Fibroblast of lung (primary cell): Measurements from ENCODE around the gene NR6A1. TPM values are rescaled to one million over a fixed set of nuclear protein-coding genes. Genes with fewer than 3 reads are reported as not detected.

Source experiments
- DNase-seq, 2 donors: peaks; one replicate each; pipeline versions ENCODE4 v3.0.0 to v3.0.0-alpha.2; 2010; ENCODE audit warnings: low read depth in 2 of 2
- H2AFZ ChIP-seq: 2 replicates; pipeline ENCODE4 v1.5.1; 2012; ENCODE audit warnings: low read length, control low read depth, inconsistent platforms
- H3K27ac ChIP-seq: 2 replicates; pipeline ENCODE4 v1.5.1; 2011; ENCODE audit warnings: low read length, control low read depth; ENCODE audit not compliant: insufficient read depth
- H3K27me3 ChIP-seq: 2 replicates; pipeline ENCODE4 v1.5.1; 2011; ENCODE audit warnings: mild to moderate bottlenecking, low read length; ENCODE audit not compliant: control insufficient read depth, insufficient read depth
- H3K36me3 ChIP-seq: 2 replicates; pipeline ENCODE4 v1.5.1; 2011; ENCODE audit warnings: low read length; ENCODE audit not compliant: control insufficient read depth, insufficient read depth
- H3K4me1 ChIP-seq: 2 replicates; pipeline ENCODE4 v1.5.1; 2011; ENCODE audit warnings: low read length; ENCODE audit not compliant: control insufficient read depth, insufficient read depth; ENCODE audit errors: extremely low read depth
- H3K4me2 ChIP-seq: 2 replicates; pipeline ENCODE4 v1.5.1; 2011; ENCODE audit warnings: low read length, control low read depth; ENCODE audit not compliant: insufficient read depth; ENCODE audit errors: extremely low read depth
- H3K4me3 ChIP-seq, 4 experiments: fragments of 200-600 bp in 1 of 4; sonication (generic) in 1 of 4; replicated peaks in 1 of 4; 2 replicates each; pipeline ENCODE4 v1.5.1; 2011 to 2016; ENCODE audit warnings: low read length in 4 of 4, low read depth in 3 of 4, mild to moderate bottlenecking in 3 of 4, control low read depth in 2 of 4, inconsistent platforms in 1 of 4, mixed read lengths in 1 of 4; ENCODE audit not compliant: insufficient read depth in 1 of 4; ENCODE audit errors: control extremely low read depth in 1 of 4
- H3K79me2 ChIP-seq: 2 replicates; pipeline ENCODE4 v1.5.1; 2012; ENCODE audit warnings: mild to moderate bottlenecking, low read length, inconsistent platforms; ENCODE audit not compliant: control insufficient read depth, insufficient read depth
- H3K9ac ChIP-seq: 2 replicates; pipeline ENCODE4 v1.5.1; 2011; ENCODE audit warnings: mild to moderate bottlenecking, low read length, control low read depth; ENCODE audit not compliant: insufficient read depth
- H3K9me3 ChIP-seq: 2 replicates; pipeline ENCODE4 v1.5.1; 2012; ENCODE audit warnings: low read depth, low read length; ENCODE audit not compliant: control insufficient read depth, insufficient read depth
- H4K20me1 ChIP-seq: 2 replicates; pipeline ENCODE4 v1.5.1; 2011; ENCODE audit warnings: low read length; ENCODE audit not compliant: control insufficient read depth, insufficient read depth; ENCODE audit errors: extremely low read depth
- EZH2 ChIP-seq: IDR thresholded peaks from 2 replicates; pipeline ENCODE4 v1.5.1; 2012; ENCODE audit warnings: low read length, control low read depth, mild to moderate bottlenecking; ENCODE audit errors: missing control alignments
- polyA plus RNA-seq, 2 donors: library from polyadenylated mRNA; depleted of rRNA in 1 of 2; stranded (reverse) in 1 of 2; unstranded in 1 of 2; fragments of >200 nt; gene quantifications; 2 replicates each; pipeline ENCODE4 v1.2.1, GENCODE V29; 2011 to 2012; ENCODE audit warnings: missing spikeins in 1 of 2
- total RNA-seq: library from RNA; depleted of rRNA; stranded (reverse); fragments of >200 nt; gene quantifications from 2 replicates; pipeline ENCODE4 v1.2.1, GENCODE V29; 2014
- TF ChIP-seq, protein P1 (sequence below), 2 donors: IDR thresholded peaks in 1 of 2; conservative IDR thresholded peaks in 1 of 2; 1 replicate in 1 of 2; 2 replicates in 1 of 2; pipeline ENCODE4 v1.5.1; 2011 to 2012; ENCODE audit warnings: low read length in 2 of 2, control low read depth in 1 of 2, inconsistent platforms in 1 of 2, low read depth in 1 of 2, mild to moderate bottlenecking in 1 of 2

The NR6A1 gene
- total and polyA plus RNA-seq, 2 donors (not counting 1 experiment from before 2014, with no cell fraction given): 0.07 to 0.50 TPM

DNA sequence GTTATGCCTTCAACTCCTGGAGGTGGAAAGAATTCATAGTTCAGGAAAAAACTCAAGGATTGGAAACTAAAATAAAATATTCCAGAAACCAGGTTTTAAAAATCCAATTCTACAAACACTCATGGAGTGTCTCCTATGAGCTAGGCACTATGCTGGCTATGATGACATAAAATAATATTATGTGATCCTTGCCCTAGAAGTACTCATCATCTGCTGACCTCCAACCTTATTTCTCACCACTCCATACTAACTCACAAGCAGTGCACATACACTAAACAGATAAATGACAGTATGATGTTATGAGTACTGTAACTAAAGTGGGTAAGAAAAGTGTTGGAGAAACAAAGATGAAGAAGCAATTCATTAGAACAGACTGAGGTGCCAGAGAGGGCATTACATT is 170.7 kb downstream of the NR6A1 start:
- no peak overlapping the region for H3K9ac ChIP-seq
- no peak overlapping the region for H3K4me3 ChIP-seq
- no peaks in the 10 kb centered on the region for H3K36me3 ChIP-seq
- DNase-seq: no peak
- no peaks in the 10 kb centered on the region for H3K79me2 ChIP-seq
- no peaks in the 10 kb centered on the region for H3K4me1 ChIP-seq
- no peak overlapping the region for H2AFZ ChIP-seq
- H3K4me2 ChIP-seq: no peak overlapping the region
- TF ChIP-seq, protein P1, sequence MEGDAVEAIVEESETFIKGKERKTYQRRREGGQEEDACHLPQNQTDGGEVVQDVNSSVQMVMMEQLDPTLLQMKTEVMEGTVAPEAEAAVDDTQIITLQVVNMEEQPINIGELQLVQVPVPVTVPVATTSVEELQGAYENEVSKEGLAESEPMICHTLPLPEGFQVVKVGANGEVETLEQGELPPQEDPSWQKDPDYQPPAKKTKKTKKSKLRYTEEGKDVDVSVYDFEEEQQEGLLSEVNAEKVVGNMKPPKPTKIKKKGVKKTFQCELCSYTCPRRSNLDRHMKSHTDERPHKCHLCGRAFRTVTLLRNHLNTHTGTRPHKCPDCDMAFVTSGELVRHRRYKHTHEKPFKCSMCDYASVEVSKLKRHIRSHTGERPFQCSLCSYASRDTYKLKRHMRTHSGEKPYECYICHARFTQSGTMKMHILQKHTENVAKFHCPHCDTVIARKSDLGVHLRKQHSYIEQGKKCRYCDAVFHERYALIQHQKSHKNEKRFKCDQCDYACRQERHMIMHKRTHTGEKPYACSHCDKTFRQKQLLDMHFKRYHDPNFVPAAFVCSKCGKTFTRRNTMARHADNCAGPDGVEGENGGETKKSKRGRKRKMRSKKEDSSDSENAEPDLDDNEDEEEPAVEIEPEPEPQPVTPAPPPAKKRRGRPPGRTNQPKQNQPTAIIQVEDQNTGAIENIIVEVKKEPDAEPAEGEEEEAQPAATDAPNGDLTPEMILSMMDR (conservative IDR thresholded peaks at IDR 0.05 in 1 of 2, IDR thresholded peaks at IDR 0.05 in 1 of 2; ENCODE audit: low read depth in 1 of 2, low read length in 2 of 2): no peak
- no peak for TF ChIP-seq EZH2
- no peak overlapping the region for H3K27ac ChIP-seq
- peaks cover 4% of the 10 kb centered on the region for H3K27me3 ChIP-seq
- H4K20me1 ChIP-seq: no peaks in the 10 kb centered on the region
- H3K9me3 ChIP-seq: no peaks in the 10 kb centered on the region

DNA sequence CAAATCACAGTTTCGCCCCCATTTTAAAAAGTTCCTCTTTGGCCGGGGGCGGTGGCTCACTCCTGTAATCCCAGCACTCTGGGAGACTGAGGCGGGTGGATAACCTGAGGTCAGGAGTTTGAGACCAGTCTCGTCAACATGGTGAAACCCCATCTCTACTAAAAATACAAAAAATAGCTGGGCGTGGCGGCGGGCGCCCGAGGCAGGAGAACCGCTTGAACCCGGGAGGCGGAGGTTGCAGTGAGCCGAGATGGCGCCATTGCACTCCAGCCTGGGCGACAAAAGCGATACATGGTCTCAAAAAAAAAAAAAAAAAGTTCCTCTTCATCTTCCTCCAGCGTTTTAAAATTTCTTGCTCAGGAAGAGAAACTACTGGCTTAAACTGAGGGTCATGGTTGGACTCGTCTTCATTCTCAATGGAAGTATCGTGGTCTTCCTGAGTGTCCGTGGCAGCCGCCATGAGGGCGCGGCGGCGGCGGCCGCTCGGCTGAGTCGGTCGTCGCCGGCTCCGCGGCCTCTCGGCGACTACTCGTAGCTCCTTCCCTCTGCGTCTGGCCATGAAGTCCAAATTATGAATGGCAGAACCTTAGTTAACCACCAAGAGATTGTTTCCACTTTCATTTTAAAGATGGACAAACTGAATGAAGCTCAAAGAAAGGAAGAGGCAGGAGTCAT is 171.9 kb downstream of the NR6A1 start:
- no peak for DNase-seq
- Histone ChIP-seq H3K9me3 (no peaks in the 10 kb centered on the region), H3K4me2 (no peak overlapping the region), H3K4me1 (no peaks in the 10 kb centered on the region), H3K27ac (no peak overlapping the region), H3K4me3 (no peak overlapping the region), H3K9ac (no peak overlapping the region), H4K20me1 (no peaks in the 10 kb centered on the region), H3K27me3 (peaks cover 4% of the 10 kb centered on the region), H3K36me3 (no peaks in the 10 kb centered on the region), H3K79me2 (no peaks in the 10 kb centered on the region), H2AFZ (no peak overlapping the region)
- TF ChIP-seq EZH2: no peak
- TF ChIP-seq, protein P1 (conservative IDR thresholded peaks at IDR 0.05 in 1 of 2, IDR thresholded peaks at IDR 0.05 in 1 of 2; ENCODE audit: low read depth in 1 of 2, low read length in 2 of 2): no peak

DNA sequence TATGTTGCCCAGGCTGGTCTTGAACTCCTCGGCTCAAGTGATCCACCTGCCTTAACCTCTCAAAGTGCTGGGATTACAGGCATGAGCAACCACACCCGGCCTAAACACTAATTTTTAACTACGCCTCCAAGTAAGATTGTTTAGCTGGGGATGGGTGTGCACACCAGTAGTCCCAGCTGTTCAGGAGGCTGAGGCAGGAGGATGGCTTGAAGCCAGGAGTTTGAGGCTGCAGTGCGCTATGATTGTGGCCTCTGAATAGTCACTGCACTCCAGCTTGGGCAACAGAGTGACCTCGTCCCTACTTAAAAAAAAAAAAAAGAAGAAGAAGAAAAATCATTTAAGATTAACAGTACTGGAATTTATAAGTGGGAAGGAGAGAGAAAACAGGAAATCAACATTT is 173.1 kb downstream of the NR6A1 start:
- H3K4me2 ChIP-seq: no peak overlapping the region
- H3K4me1 ChIP-seq: no peaks in the 10 kb centered on the region
- peaks cover 4% of the 10 kb centered on the region for H3K27me3 ChIP-seq
- no peak for TF ChIP-seq EZH2
- H3K9ac ChIP-seq: no peak overlapping the region
- no peak overlapping the region for H3K27ac ChIP-seq
- no peaks in the 10 kb centered on the region for H3K9me3 ChIP-seq
- no peak overlapping the region for H2AFZ ChIP-seq
- no peak overlapping the region for H3K4me3 ChIP-seq
- H4K20me1 ChIP-seq: no peaks in the 10 kb centered on the region
- no peaks in the 10 kb centered on the region for H3K79me2 ChIP-seq
- no peaks in the 10 kb centered on the region for H3K36me3 ChIP-seq
- no peak for DNase-seq
